Retina (tissue), 1 donor: ENCODE data around the gene ACER3.
A peak's percentile ranks its signal among the peaks of the same experiment; 100 is the strongest.
"Not testable (repeated sequence)": the region's sequence is repeated elsewhere in the genome, so short reads cannot be mapped to it uniquely, and the experiment has no call there.

Source experiments
- DNase-seq: peaks from one replicate; pipeline ENCODE4 v3.0.0-alpha.2; 2016

The ACER3 gene

GRCh38 chr11:77042111-77042726 is 181.5 kb downstream of the ACER3 start:
- no peak for DNase-seq

GRCh38 chr11:77044356-77044755 is 183.6 kb downstream of the ACER3 start:
- DNase-seq = no peak

- DNase-seq = no peak
Measured at GRCh38 chr11:77044886-77045285, 184.2 kb downstream of the ACER3 start.

GRCh38 chr11:77046060-77046501 is 185.4 kb downstream of the ACER3 start:
- peak; percentile 81 for DNase-seq

GRCh38 chr11:77047007-77047927 is 186.5 kb downstream of the ACER3 start:
- DNase-seq = peak; percentile 83

- not testable (repeated sequence) for DNase-seq
Measured at GRCh38 chr11:77047928-77048446, 187.3 kb downstream of the ACER3 start.

- DNase-seq = no peak
Measured at GRCh38 chr11:77049026-77049425, 188.3 kb downstream of the ACER3 start.

GRCh38 chr11:77051511-77051910 is 190.8 kb downstream of the ACER3 start:
- DNase-seq = no peak

- DNase-seq = no peak
Measured at GRCh38 chr11:77052518-77052917, 191.8 kb downstream of the ACER3 start.

GRCh38 chr11:77053217-77054015 is 192.7 kb downstream of the ACER3 start:
- DNase-seq = no peak

- DNase-seq = no peak
Measured at GRCh38 chr11:77054084-77054483, 193.4 kb downstream of the ACER3 start.

GRCh38 chr11:77055101-77055561 is 194.4 kb downstream of the ACER3 start:
- DNase-seq = peak; percentile 60

GRCh38 chr11:77055913-77056312 is 195.2 kb downstream of the ACER3 start:
- DNase-seq = no peak

GRCh38 chr11:77056814-77057402 is 196.2 kb downstream of the ACER3 start:
- no peak for DNase-seq

- DNase-seq = no peak
Measured at GRCh38 chr11:77057938-77058474, 197.3 kb downstream of the ACER3 start.

GRCh38 chr11:77058900-77059299 is 198.2 kb downstream of the ACER3 start:
- no peak for DNase-seq

- no peak for DNase-seq
Measured at GRCh38 chr11:77059806-77060205, 199.1 kb downstream of the ACER3 start.

- no peak for DNase-seq
Measured at GRCh38 chr11:77060234-77060633, 199.5 kb downstream of the ACER3 start.

- not testable (repeated sequence) for DNase-seq
Measured at GRCh38 chr11:77061258-77061657, 200.5 kb downstream of the ACER3 start.

GRCh38 chr11:77062924-77063323 is 202.2 kb downstream of the ACER3 start:
- DNase-seq = no peak

- no peak for DNase-seq
Measured at GRCh38 chr11:77063407-77063806, 202.7 kb downstream of the ACER3 start.

GRCh38 chr11:77063861-77064260 is 203.1 kb downstream of the ACER3 start:
- no peak for DNase-seq
